Mononuclear cell (primary cell): ENCODE results near the gene LSMEM2. TPM values are rescaled to one million over a fixed set of nuclear protein-coding genes. Genes with fewer than 3 reads are reported as not detected.
"Not testable (repeated sequence)": the region's sequence is repeated elsewhere in the genome, so short reads cannot be mapped to it uniquely, and the experiment has no call there.

Experiments used
- H3K27me3 ChIP-seq: 2 replicates; pipeline ENCODE4 v1.6.0; 2011; ENCODE audit warnings: low read length, control low read depth; ENCODE audit not compliant: insufficient read depth
- H3K4me1 ChIP-seq: 2 replicates; pipeline ENCODE4 v1.5.1; 2011; ENCODE audit warnings: mild to moderate bottlenecking, low read length, control low read depth; ENCODE audit not compliant: insufficient read depth
- H3K4me3 ChIP-seq: 2 replicates; pipeline ENCODE4 v1.5.1; 2011; ENCODE audit warnings: mild to moderate bottlenecking, low read length, moderate library complexity
- H3K9me3 ChIP-seq: 2 replicates; pipeline ENCODE4 v1.5.1; 2011; ENCODE audit warnings: low read depth, mild to moderate bottlenecking, control low read depth, low read length
- total RNA-seq: library from RNA; depleted of rRNA; stranded (reverse); fragments of >200 nt; gene quantifications from one replicate; pipeline ENCODE4 v1.2.3, GENCODE V29; 2012

LSMEM2 gene
- total RNA-seq, 1 donor = not detected

DNA sequence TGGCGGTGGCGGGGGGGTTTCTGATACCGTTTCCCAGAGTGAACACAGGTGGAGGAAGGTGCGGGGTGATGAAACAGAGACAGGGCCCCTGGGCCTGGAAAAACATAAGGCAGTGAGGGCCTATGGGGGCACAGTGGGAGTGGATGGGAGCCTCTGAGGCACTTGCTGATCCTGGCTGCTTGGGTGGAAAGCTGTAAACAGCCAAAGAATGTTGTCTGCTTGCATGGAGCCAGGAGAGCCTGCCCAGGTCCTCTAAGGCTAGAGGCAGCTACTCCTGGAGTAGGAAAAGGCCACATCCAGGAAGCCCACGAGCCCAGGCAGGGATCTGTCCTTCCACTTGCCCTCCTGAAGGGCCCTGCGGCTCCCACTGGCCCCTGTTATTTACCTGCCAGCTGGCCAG lies 12.9 kb upstream of the LSMEM2 start:
- no peak overlapping the region for H3K4me3 ChIP-seq

DNA sequence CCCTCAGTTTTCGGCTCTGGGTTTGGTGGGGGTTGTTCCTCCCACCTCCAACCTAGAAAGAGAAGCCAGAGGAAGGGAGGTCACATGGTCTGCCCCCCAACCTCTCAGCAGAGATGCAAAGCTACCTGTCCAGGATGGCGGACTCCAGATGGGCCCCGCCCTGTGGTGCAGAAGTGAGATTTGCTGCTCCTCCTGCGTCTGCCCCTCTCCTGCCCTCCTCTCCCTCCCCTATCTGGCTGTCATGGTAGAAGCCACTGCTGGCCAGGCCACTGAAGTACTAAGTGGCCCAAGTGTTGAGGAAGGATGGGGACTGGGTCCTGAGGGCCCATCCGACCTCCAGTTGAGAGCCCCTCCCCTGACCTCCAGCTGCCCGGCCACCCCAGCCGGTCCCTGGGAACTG lies 12.1 kb upstream of the LSMEM2 start:
- no peaks in the 10 kb centered on the region for H3K4me1 ChIP-seq
- no peaks in the 10 kb centered on the region for H3K9me3 ChIP-seq
- H3K27me3 ChIP-seq = peaks cover 5% of the 10 kb centered on the region
- H3K4me3 ChIP-seq = no peak overlapping the region

More for the DNA sequence above, 12.9 kb upstream of the LSMEM2 start:
- Histone ChIP-seq H3K9me3 (no peaks in the 10 kb centered on the region), H3K27me3 (peaks cover 5% of the 10 kb centered on the region), H3K4me1 (no peaks in the 10 kb centered on the region)

DNA sequence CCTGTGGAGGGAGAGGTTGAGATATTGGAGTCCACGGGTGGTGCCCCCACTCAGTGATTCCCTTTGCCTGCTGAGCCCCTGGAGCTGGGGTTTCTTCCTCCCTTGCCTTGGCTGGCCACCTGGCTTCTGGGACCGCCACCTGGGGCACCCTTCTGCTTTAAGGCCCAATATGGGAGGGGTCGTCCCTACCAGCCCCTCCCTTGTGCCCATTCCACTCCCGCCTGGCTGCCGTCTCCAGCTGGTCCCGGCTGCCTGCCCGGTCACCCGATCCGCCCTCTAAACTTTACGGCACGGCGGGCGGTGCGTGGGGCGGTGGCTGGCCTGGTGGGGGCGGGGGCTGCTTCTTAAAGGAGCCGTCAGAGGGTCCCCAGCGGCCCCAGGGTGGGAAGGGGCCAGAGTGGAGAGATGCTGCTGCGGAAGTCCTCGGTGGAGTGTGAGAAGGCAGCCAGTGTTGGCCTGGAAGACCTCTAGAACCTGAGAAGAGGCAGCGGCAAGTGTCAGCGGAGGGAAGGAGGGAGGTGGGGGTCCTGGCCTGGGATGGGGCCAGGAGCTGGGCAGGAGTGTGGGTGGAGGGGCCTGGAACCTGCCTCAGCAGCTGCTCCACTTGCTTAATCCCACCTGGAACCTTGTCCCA lies 11.5 kb upstream of the LSMEM2 start:
- Histone ChIP-seq H3K27me3 (peaks cover 5% of the 10 kb centered on the region), H3K4me3 (no peak overlapping the region), H3K4me1 (no peaks in the 10 kb centered on the region), H3K9me3 (no peaks in the 10 kb centered on the region)

DNA sequence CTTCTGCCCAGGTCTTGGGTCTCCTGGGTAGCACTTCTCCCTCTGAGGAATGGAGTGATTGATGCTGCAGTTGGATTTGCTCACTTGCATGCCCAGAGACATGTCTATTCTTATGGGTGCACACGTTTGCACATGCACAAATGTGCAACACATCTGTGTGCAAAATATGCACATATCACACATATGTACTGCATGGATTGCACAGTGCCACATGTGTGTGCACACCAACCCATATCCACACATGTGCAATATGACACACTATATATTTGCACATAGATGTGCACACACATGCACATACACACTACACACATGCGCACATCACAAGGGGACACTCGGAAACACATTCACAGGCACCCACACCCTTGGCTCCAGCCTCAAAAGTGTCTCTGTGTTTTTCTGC lies 10.6 kb upstream of the LSMEM2 start:
- Histone ChIP-seq H3K4me3 (no peak overlapping the region), H3K4me1 (peaks cover 6% of the 10 kb centered on the region), H3K9me3 (no peaks in the 10 kb centered on the region), H3K27me3 (peaks cover 7% of the 10 kb centered on the region)

DNA sequence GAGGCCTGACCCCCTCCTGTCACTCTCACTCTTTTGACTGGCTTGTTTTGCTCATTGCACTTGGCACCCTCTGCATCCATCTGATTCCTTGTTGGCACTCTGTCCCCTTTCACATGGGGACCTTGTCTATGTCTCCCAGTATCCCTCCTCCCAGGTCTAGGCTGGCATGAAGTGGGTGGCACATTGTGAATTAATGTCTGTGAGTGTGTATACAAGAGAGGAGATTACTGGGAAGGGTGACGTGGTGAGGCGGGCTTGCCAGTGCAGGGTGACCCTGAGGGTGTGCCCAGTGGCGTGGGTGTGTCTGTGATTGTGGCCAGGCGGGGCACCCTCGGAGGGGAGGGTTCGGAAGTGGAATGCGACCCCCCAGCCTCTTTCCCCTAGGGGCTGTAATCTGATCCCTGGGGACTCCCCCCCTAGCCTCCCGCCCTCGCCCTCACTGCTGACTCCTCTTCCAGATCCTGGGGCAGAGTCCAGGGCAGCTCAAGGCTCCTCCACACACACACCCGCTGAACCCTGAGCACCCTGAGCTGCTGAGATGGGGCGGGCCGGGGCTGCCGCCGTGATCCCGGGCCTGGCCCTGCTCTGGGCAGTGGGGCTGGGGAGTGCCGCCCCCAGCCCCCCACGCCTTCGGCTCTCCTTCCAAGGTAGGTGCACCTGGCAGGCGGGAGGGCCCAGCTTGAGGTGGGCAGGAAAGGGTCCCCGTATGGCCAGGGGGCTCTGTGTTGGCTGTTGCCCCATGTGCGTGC lies 10.0 kb upstream of the LSMEM2 start, which contains the start of gene SEMA3B:
Gene SEMA3B (plus strand): TSS at position 445 of the 749 bp plus-strand sequence. CDS start 94 bp downstream, at position 539.
- Histone ChIP-seq H3K4me1 (peaks cover 12% of the 10 kb centered on the region), H3K4me3 (no peak within 1 kb of the TSS), H3K9me3 (no peaks in the 10 kb centered on the region), H3K27me3 (peaks cover 9% of the 10 kb centered on the region)

DNA sequence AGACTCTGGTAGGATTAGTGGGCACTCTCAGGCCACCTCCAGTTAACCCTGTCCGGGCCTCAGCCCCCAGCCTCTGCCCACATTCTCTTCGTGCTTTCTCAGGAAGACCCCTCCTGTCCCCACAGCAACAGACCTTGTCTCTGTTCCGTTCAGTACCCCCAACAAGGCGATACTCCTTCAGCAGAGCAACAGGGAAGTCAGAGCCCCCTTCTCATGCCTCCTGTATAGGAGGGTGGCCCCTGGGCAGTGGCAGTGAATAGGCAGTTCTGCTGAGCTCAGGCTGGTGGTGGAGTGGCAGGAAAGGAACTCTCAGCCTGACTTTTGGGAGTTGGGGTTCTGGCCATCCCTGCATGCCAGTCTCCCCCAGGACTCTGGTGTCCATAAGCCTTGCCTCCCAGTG lies 9.4 kb upstream of the LSMEM2 start:
- no peaks in the 10 kb centered on the region for H3K9me3 ChIP-seq
- H3K4me3 ChIP-seq = no peak overlapping the region
- peaks cover 18% of the 10 kb centered on the region for H3K4me1 ChIP-seq
- H3K27me3 ChIP-seq = peaks cover 15% of the 10 kb centered on the region

DNA sequence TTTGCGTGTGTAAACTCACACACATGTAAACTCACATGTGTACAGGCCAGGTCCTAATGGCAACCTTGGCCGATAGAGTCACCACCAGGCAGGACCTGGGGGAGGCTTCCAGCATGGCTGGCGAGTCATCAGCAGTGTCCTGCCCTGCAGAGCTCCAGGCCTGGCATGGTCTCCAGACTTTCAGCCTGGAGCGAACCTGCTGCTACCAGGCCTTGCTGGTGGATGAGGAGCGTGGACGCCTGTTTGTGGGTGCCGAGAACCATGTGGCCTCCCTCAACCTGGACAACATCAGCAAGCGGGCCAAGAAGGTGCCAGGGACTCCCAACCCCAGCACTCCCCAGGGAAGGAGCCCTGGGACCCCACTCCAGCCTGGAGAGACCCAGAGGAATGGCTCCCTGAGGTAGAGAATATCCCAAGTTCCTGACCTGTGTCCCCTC lies 8.9 kb upstream of the LSMEM2 start:
- Histone ChIP-seq H3K4me1 (peaks cover 21% of the 10 kb centered on the region), H3K27me3 (peaks cover 20% of the 10 kb centered on the region), H3K4me3 (no peak overlapping the region), H3K9me3 (no peaks in the 10 kb centered on the region)

DNA sequence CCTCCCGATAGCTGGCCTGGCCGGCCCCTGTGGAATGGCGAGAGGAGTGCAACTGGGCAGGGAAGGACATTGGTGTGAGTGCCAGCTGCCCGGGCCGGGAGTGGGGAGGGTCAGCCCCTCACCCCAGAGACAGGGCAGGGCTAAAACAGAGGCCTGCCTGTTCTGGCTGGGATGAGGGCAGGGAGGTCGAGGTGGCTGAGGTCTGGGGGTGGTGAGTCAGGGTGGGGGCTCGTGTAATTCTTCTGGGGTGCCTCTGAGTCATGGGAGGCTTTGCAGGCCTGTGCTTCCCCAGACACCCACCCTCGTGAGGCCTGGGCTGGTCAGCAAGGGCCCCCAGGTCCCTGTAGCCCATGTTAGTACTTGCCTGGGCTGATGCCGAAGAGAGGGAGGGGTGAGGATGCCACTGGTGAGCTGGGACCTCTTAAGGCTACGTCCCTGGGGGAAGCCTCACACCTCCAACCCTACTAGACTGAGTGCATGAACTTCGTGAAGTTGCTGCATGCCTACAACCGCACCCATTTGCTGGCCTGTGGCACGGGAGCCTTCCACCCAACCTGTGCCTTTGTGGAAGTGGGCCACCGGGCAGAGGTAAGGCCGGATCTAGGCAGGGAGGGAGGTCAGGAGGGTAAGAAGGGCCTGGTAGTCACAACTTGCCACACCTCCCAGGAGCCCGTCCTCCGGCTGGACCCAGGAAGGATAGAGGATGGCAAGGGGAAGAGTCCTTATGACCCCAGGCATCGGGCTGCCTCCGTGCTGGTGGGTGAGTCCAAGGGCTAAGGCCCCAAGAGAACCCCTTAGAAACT lies 8.3 kb upstream of the LSMEM2 start:
- no peaks in the 10 kb centered on the region for H3K9me3 ChIP-seq
- H3K4me3 ChIP-seq = no peak overlapping the region
- H3K4me1 ChIP-seq = peaks cover 28% of the 10 kb centered on the region
- H3K27me3 ChIP-seq = peaks cover 26% of the 10 kb centered on the region

DNA sequence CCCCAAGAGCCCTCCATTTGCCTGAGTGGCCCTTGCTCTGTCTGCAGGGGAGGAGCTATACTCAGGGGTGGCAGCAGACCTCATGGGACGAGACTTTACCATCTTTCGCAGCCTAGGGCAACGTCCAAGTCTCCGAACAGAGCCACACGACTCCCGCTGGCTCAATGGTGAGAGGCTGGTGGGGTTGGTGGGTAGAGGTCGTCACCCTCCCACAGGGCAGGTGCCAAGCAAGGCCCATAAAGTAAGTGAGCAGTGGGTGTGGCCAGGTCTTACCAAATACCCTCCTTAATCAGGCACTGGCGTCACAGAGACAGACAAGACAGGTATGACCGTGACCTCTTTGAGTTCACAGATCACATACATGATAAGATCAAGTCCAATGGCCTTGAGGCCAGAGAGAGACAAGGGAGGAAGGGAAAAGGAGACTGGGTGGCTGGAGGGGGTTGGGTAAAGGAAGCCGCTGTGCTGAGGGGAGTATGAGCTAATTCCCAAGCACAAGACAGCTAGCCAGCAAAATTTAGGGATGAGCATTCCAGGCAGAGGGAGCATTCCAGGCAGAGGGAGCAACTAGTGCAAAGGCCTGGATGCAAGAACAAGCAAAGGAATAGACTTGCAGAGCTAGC lies 7.5 kb upstream of the LSMEM2 start:
- H3K9me3 ChIP-seq = no peaks in the 10 kb centered on the region

DNA sequence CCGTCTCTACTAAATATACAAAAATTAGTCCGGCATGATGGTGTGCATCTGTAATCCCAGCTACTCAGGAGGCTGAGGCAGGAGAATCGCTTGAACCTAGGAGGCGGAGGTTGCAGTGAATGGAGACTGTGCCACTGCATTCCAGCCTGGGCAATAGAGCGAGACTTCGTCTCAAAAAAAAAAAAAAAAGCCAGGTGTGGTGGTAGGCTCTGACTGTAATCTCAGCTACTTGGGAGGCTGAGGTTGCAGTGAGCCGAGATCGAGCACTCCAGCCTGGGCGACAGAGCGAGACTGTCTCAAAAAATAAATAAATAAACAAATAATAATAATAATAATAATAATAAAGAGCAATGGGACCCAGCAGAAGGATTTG lies 6.4 kb upstream of the LSMEM2 start:
- not testable (repeated sequence) for H3K9me3 ChIP-seq, H3K4me3 ChIP-seq
- Histone ChIP-seq H3K4me1 (peaks cover 36% of the 10 kb centered on the region), H3K27me3 (peaks cover 37% of the 10 kb centered on the region)

More for the DNA sequence above, 7.5 kb upstream of the LSMEM2 start:
- Histone ChIP-seq H3K4me3 (no peak overlapping the region), H3K4me1 (peaks cover 34% of the 10 kb centered on the region), H3K27me3 (peaks cover 34% of the 10 kb centered on the region)

DNA sequence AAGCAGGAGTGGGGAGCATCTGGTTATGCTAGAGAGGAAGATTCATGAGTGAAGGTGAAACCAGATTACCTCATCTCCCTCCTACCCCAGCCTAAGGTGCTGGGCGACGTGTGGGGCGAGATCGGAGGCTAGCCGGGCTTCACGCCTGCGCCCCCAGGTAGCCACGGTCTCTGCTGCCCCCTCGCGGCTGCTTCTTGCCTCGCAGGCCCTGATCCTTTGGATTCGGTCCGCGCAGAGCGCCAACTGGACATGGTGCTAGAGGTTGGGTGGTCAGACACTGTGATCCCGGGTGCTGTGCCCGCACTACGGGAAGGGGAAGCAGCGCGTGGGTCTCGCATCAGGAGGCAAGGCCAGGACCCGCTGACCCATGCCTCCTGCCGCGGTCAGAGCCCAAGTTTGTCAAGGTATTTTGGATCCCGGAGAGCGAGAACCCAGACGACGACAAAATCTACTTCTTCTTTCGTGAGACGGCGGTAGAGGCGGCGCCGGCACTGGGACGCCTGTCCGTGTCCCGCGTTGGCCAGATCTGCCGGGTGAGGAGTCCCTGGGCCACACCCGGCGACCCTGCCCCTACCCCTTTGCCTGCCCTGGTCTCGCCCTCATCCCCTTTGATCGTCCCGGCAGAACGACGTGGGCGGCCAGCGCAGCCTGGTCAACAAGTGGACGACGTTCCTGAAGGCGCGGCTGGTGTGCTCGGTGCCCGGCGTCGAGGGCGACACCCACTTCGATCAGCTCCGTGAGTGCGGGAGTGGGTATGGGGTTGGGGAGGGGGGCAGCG lies 5.8 kb upstream of the LSMEM2 start:
- peaks cover 36% of the 10 kb centered on the region for H3K4me1 ChIP-seq
- no peaks in the 10 kb centered on the region for H3K9me3 ChIP-seq
- no peak overlapping the region for H3K4me3 ChIP-seq
- peaks cover 37% of the 10 kb centered on the region for H3K27me3 ChIP-seq

DNA sequence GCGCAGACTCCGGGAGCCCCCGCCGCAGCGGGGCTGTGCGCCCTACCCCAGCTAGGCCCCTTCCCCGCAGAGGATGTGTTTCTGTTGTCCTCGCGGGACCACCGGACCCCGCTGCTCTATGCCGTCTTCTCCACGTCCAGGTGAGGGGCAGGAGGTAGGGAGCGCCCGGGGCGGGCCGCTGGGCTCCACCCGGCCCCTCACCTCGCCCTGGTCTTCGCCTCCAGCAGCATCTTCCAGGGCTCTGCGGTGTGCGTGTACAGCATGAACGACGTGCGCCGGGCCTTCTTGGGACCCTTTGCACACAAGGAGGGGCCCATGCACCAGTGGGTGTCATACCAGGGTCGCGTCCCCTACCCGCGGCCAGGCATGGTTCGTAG lies 5.2 kb upstream of the LSMEM2 start:
- Histone ChIP-seq H3K27me3 (peaks cover 37% of the 10 kb centered on the region), H3K4me1 (peaks cover 36% of the 10 kb centered on the region), H3K9me3 (no peaks in the 10 kb centered on the region), H3K4me3 (no peak overlapping the region)

DNA sequence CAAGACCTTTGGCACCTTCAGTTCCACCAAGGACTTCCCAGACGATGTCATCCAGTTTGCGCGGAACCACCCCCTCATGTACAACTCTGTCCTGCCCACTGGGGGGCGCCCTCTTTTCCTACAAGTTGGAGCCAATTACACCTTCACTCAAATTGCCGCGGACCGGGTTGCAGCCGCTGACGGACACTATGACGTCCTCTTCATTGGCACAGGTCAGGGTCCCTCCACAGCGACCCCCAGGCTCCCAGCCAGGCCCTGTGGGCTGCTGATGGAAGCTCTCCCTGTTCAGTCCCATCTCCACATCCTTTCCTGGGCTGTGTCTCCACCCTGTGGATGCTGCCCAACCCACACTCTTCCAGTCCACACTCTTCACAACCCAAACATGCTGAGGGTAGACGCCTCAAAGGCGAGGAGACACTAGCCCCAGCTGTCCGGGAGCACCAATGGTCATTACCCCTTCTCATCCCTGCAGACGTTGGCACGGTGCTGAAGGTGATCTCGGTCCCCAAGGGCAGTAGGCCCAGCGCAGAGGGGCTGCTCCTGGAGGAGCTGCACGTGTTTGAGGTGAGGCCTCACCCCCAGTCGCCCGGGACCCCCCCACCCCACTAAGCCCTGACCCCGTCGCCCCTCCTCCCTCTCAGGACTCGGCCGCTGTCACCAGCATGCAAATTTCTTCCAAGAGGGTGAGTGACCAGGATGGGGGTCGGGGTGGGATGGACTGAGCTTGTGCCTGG lies 4.3 kb upstream of the LSMEM2 start:
- H3K4me1 ChIP-seq = peaks cover 36% of the 10 kb centered on the region
- H3K27me3 ChIP-seq = peaks cover 37% of the 10 kb centered on the region
- no peak overlapping the region for H3K4me3 ChIP-seq
- H3K9me3 ChIP-seq = no peaks in the 10 kb centered on the region
